HCT116 (cell line): ENCODE results near the gene MAPK4. TPM values are rescaled to one million over a fixed set of nuclear protein-coding genes. Genes with fewer than 3 reads are reported as not detected.

Experiments
- ATAC-seq: fragments of 200-7000 bp; cut with Tn5 transposase; 2 replicates; pipeline ENCODE4 v1.9.1; 2020; ENCODE audit warnings: mild to moderate bottlenecking, moderate library complexity
- BruUV-seq: library from RNA; stranded (reverse); fragments of 400-500 nt; replicated peaks from 2 replicates; lab custom pipeline; 2021; lab: Mats Ljungman, UMichigan
- CTCF ChIA-PET: fragments of 300-600 bp; sonication (Branson Sonifier 250); formaldehyde crosslinking; loops from one replicate; lab custom pipeline; 2021; ENCODE audit warnings: antibody characterized with exemption; lab: Charles Lee
- POLR2A ChIA-PET: fragments of 300-600, 350-600 bp; sonication (Branson Sonifier 250); formaldehyde crosslinking; loops from one replicate; lab custom pipeline; 2021; ENCODE audit warnings: antibody characterized with exemption; lab: Charles Lee
- RAD21 ChIA-PET, 2 experiments: fragments of 300-600 bp; sonication (Branson Sonifier 250); formaldehyde crosslinking; loops; one replicate each; lab custom pipeline; 2023; ENCODE audit warnings: low total read pairs in 2 of 2; ENCODE audit not compliant: uncharacterized antibody in 2 of 2, unreplicated experiment in 2 of 2, low non-redundant PET in 1 of 2; lab: Charles Lee
- DNase-seq: peaks from one replicate; pipeline ENCODE4 v3.0.0-alpha.2; 2010; ENCODE audit warnings: low read depth, low spot score
- H2AFZ ChIP-seq: fragments of 200-600 bp; shearing (Covaris generic), sonication (generic); 2 replicates; pipeline ENCODE4 v1.6.1; 2017; ENCODE audit warnings: low read depth, mixed run types, mixed read lengths, antibody characterized with exemption, low read length; ENCODE audit not compliant: poor library complexity, severe bottlenecking
- H3K27ac ChIP-seq: 2 replicates; pipeline ENCODE4 v1.5.1; 2012; ENCODE audit warnings: low read depth, low read length
- H3K27me3 ChIP-seq: fragments of 200-600 bp; sonication (generic); 2 replicates; pipeline ENCODE4 v1.6.1; 2016; ENCODE audit warnings: mixed run types, low read length, mixed read lengths; ENCODE audit not compliant: insufficient read depth
- H3K36me3 ChIP-seq, 2 experiments: fragments of 200-500 bp in 1 of 2; fragments of 200-600 bp in 1 of 2; sonication (Bioruptor generic) in 1 of 2; sonication (generic) in 1 of 2; 2 replicates each; pipeline versions ENCODE4 v1.5.1 to v1.6.1; 2014 to 2016; ENCODE audit warnings: low read length in 2 of 2, inconsistent platforms in 1 of 2, mixed read lengths in 1 of 2, mixed run types in 1 of 2; ENCODE audit not compliant: insufficient read depth in 2 of 2, control insufficient read depth in 1 of 2
- H3K4me1 ChIP-seq, 2 experiments: fragments of 200-600 bp in 1 of 2; sonication (generic) in 1 of 2; 2 replicates each; pipeline versions ENCODE4 v1.5.1 to v1.6.1; 2012 to 2017; ENCODE audit warnings: low read length in 2 of 2, inconsistent platforms in 1 of 2, mild to moderate bottlenecking in 1 of 2, mixed read lengths in 1 of 2, mixed run types in 1 of 2, moderate library complexity in 1 of 2; ENCODE audit not compliant: insufficient read depth in 2 of 2, control insufficient read depth in 1 of 2
- H3K4me2 ChIP-seq: fragments of 200-600 bp; sonication (generic); 2 replicates; pipeline ENCODE4 v1.6.1; 2017; ENCODE audit warnings: mixed run types, low read length, mixed read lengths
- H3K4me3 ChIP-seq, 2 experiments: fragments of 200-600 bp in 1 of 2; sonication (generic) in 1 of 2; replicated peaks in 1 of 2; 2 replicates each; pipeline ENCODE4 v1.5.1; 2011 to 2016; ENCODE audit warnings: low read length in 2 of 2, control low read depth in 1 of 2, low read depth in 1 of 2, mild to moderate bottlenecking in 1 of 2, mixed read lengths in 1 of 2, mixed run types in 1 of 2
- H3K79me2 ChIP-seq: fragments of 200-600 bp; sonication (generic); 2 replicates; pipeline ENCODE4 v1.6.1; 2017; ENCODE audit warnings: mild to moderate bottlenecking, mixed run types, low read length, moderate library complexity, mixed read lengths; ENCODE audit not compliant: insufficient read depth
- H3K9ac ChIP-seq: fragments of 200-600 bp; sonication (generic); 2 replicates; pipeline ENCODE4 v1.6.1; 2016; ENCODE audit warnings: low read length, mixed read lengths
- H3K9me2 ChIP-seq: fragments of 200-600 bp; sonication (generic), shearing (Covaris generic); 2 replicates; pipeline ENCODE4 v1.6.1; 2017; ENCODE audit warnings: mixed run types, mild to moderate bottlenecking, moderate library complexity; ENCODE audit not compliant: insufficient read depth
- H3K9me3 ChIP-seq, 2 experiments: fragments of 200-500 bp in 1 of 2; fragments of 200-600 bp in 1 of 2; sonication (Bioruptor generic) in 1 of 2; sonication (generic) in 1 of 2; 2 replicates each; pipeline ENCODE4 v1.6.1; 2014 to 2017; ENCODE audit warnings: low read length in 2 of 2, mixed read lengths in 2 of 2, inconsistent platforms in 1 of 2, low read depth in 1 of 2, mild to moderate bottlenecking in 1 of 2, mixed run types in 1 of 2, moderate library complexity in 1 of 2; ENCODE audit not compliant: control insufficient read depth in 1 of 2, insufficient read depth in 1 of 2
- H4K20me1 ChIP-seq: fragments of 200-600 bp; sonication (generic), shearing (Covaris generic); 2 replicates; pipeline ENCODE4 v1.6.1; 2017; ENCODE audit warnings: mixed run types, mild to moderate bottlenecking, moderate library complexity; ENCODE audit not compliant: insufficient read depth
- CBX3 ChIP-seq: IDR thresholded peaks from 2 replicates; pipeline ENCODE4 v1.6.1; 2012; ENCODE audit warnings: low read depth
- CEBPB ChIP-seq: IDR thresholded peaks from 2 replicates; pipeline ENCODE4 v1.6.1; 2012; ENCODE audit warnings: low read depth
- EGR1 ChIP-seq: IDR thresholded peaks from 2 replicates; pipeline ENCODE4 v1.6.1; 2012; ENCODE audit warnings: low read depth
- SP1 ChIP-seq: IDR thresholded peaks from 2 replicates; pipeline ENCODE4 v1.6.1; 2012; ENCODE audit warnings: low read depth
- SRF ChIP-seq: IDR thresholded peaks from 2 replicates; pipeline ENCODE4 v1.6.1; 2012; ENCODE audit warnings: low read depth
- TCF7L2 ChIP-seq: IDR thresholded peaks from 2 replicates; pipeline ENCODE4 v1.7.0; 2011; ENCODE audit warnings: borderline replicate concordance, inconsistent platforms; ENCODE audit not compliant: insufficient read depth, insufficient read length; ENCODE audit errors: extremely low read depth
- ZBTB33 ChIP-seq: IDR thresholded peaks from 2 replicates; pipeline ENCODE4 v1.6.1; 2011; ENCODE audit warnings: mild to moderate bottlenecking, low read length, moderate library complexity; ENCODE audit not compliant: insufficient replicate concordance; ENCODE audit errors: extremely low read depth
- ZFX ChIP-seq: fragments of 450-650 bp; IDR thresholded peaks from 2 replicates; pipeline ENCODE4 v1.6.1; 2017
- ZNF274 ChIP-seq: fragments of 200-500 bp; sonication (Bioruptor generic); IDR thresholded peaks from 2 replicates; pipeline ENCODE4 v1.6.1; 2014; ENCODE audit warnings: mild to moderate bottlenecking, low read depth, low read length, inconsistent platforms
- intact Hi-C: fragments of 100-400 bp; cut with micrococcal nuclease; formaldehyde crosslinking; loops from 2 replicates; pipeline ENCODE4 v1.10.0; 2022
- total RNA-seq: library from RNA; stranded (reverse); gene quantifications from one replicate; pipeline ENCODE4 v1.2.1, GENCODE V29; 2021; ENCODE audit not compliant: unreplicated experiment
- TF ChIP-seq, protein P1 (sequence below): IDR thresholded peaks from 2 replicates; pipeline ENCODE4 v1.6.1; 2012

MAPK4 gene
- total RNA-seq, 1 experiment from 2014 or later, result 0.89 TPM

DNA sequence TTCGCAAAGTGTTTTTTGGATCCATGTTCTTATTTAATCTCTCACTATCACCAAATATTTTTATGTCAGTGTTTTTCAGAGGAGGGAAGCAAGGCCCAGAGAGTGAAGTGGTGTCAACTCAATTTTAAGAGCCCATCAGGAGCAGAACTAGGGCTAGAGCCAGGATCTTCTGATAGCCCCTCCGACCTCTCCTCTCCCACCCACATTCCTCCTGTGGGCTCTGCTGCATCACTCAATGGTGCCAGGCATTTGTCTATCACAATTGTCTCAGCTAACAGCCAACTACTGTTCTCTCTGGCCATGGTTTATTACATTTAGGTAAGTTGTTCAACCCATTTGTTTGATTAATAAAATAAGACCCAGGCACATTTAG, 68.6 kb downstream of the MAPK4 start:
- Histone ChIP-seq H3K4me2 (no peak overlapping the region), H4K20me1 (no peaks in the 10 kb centered on the region), H3K4me1 (peaks cover 16 to 25% of the 10 kb centered on the region in 2 experiments), H3K9me3 (no peaks in the 10 kb centered on the region), H3K27ac (no peak overlapping the region), H3K27me3 (no peaks in the 10 kb centered on the region), H2AFZ (no peak overlapping the region), H3K4me3 (no peak overlapping the region), H3K36me3 (no peaks in the 10 kb centered on the region), H3K9ac (no peak overlapping the region), H3K9me2 (no peaks in the 10 kb centered on the region), H3K79me2 (no peaks in the 10 kb centered on the region)
- POLR2A ChIA-PET, result no interaction called here
- RAD21 ChIA-PET, result no interaction called here
- no TSS peak for BruUV-seq
- CTCF ChIA-PET, result no interaction called here
- intact Hi-C loops, result no loop called here
- ATAC-seq, result no peak
- DNase-seq, result no peak
- no peak for TF ChIP-seq TCF7L2
- no peak for TF ChIP-seq CEBPB
- TF ChIP-seq EGR1, result no peak
- TF ChIP-seq SRF, result no peak
- TF ChIP-seq ZFX, result no peak
- no peak for TF ChIP-seq ZBTB33
- TF ChIP-seq SP1, result no peak
- TF ChIP-seq CBX3, result no peak
- TF ChIP-seq, protein P1, sequence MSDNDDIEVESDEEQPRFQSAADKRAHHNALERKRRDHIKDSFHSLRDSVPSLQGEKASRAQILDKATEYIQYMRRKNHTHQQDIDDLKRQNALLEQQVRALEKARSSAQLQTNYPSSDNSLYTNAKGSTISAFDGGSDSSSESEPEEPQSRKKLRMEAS, result no peak
- no peak for TF ChIP-seq ZNF274
